ENCODE results near the gene RBSN.
A peak's percentile ranks its signal among the peaks of the same experiment; 100 is the strongest.

The RBSN gene

GRCh38 chr3:15099364-15100098 is 583 bp upstream of the RBSN start:
- no peak for DNase-seq (ENCODE audit: low read depth)

- DNase-seq (ENCODE audit: low read depth), result peak; percentile 67
Observed at GRCh38 chr3:15097891-15098290, 1.1 kb downstream of the RBSN start.

GRCh38 chr3:15096046-15096445 is 2.9 kb downstream of the RBSN start:
- no peak for DNase-seq (ENCODE audit: low read depth)

- DNase-seq (ENCODE audit: low read depth), result no peak
Observed at GRCh38 chr3:15094187-15094875, 4.6 kb downstream of the RBSN start.

- no peak for DNase-seq (ENCODE audit: low read depth)
Observed at GRCh38 chr3:15092686-15093085, 6.3 kb downstream of the RBSN start.

- DNase-seq (ENCODE audit: low read depth), result no peak
Observed at GRCh38 chr3:15091575-15091974, 7.4 kb downstream of the RBSN start.

- no peak for DNase-seq (ENCODE audit: low read depth)
Observed at GRCh38 chr3:15089201-15089600, 9.7 kb downstream of the RBSN start.

GRCh38 chr3:15086699-15087098 is 12.2 kb downstream of the RBSN start:
- no peak for DNase-seq (ENCODE audit: low read depth)

GRCh38 chr3:15086263-15086662 is 12.7 kb downstream of the RBSN start:
- DNase-seq (ENCODE audit: low read depth), result no peak

- DNase-seq (ENCODE audit: low read depth), result no peak
Observed at GRCh38 chr3:15083252-15083651, 15.7 kb downstream of the RBSN start.

- DNase-seq (ENCODE audit: low read depth), result peak; percentile 28
Observed at GRCh38 chr3:15081960-15082664, 16.8 kb downstream of the RBSN start.

- DNase-seq (ENCODE audit: low read depth), result no peak
Observed at GRCh38 chr3:15079091-15079490, 19.9 kb downstream of the RBSN start.

- DNase-seq (ENCODE audit: low read depth), result no peak
Observed at GRCh38 chr3:15074500-15074899, 24.4 kb downstream of the RBSN start.

GRCh38 chr3:15071699-15072098 is 27.2 kb downstream of the RBSN start:
- DNase-seq (ENCODE audit: low read depth), result no peak

- no peak for DNase-seq (ENCODE audit: low read depth)
Observed at GRCh38 chr3:15069441-15069840, 29.5 kb downstream of the RBSN start.

- DNase-seq (ENCODE audit: low read depth), result no peak
Observed at GRCh38 chr3:15066467-15066866, 32.5 kb downstream of the RBSN start.

GRCh38 chr3:15065550-15066007 is 33.4 kb downstream of the RBSN start:
- no peak for DNase-seq (ENCODE audit: low read depth)

- peak; percentile 93 for DNase-seq (ENCODE audit: low read depth)
Observed at GRCh38 chr3:15064835-15065549, 34.0 kb downstream of the RBSN start, which contains the start of gene MRPS25. TSS of gene MRPS25 (minus strand) at chr3:15065315. CDS start at chr3:15065194, 121 bp downstream.

GRCh38 chr3:15064299-15064834 is 34.6 kb downstream of the RBSN start:
- DNase-seq (ENCODE audit: low read depth), result peak; percentile 52

GRCh38 chr3:15063656-15064286 is 35.2 kb downstream of the RBSN start:
- no peak for DNase-seq (ENCODE audit: low read depth)

GRCh38 chr3:15063238-15063637 is 35.7 kb downstream of the RBSN start:
- no peak for DNase-seq (ENCODE audit: low read depth)
